TTC549 (cell line): ENCODE results near the gene ZNF571.
A peak's percentile ranks its signal among the peaks of the same experiment; 100 is the strongest.

Experiments used
- FAIRE-seq: peaks from 2 replicates; lab custom pipeline; 2012; peaks lifted over from hg19 to GRCh38; lab: Jason Lieb, UNC

The ZNF571 gene

GRCh38 chr19:37594304-37594981 is at the start of gene ZNF571, which contains the start of gene ZNF540:
ZNF571 (minus strand) TSS chr19:37594792; CDS start chr19:37586676, 8,116 bp downstream.
ZNF540 (plus strand) TSS chr19:37594876; CDS start chr19:37598448, 3,572 bp downstream.
- peak; percentile 85 for FAIRE-seq

GRCh38 chr19:37635076-37636056 is 40.8 kb upstream of the ZNF571 start:
- FAIRE-seq, result no peak

DNA sequence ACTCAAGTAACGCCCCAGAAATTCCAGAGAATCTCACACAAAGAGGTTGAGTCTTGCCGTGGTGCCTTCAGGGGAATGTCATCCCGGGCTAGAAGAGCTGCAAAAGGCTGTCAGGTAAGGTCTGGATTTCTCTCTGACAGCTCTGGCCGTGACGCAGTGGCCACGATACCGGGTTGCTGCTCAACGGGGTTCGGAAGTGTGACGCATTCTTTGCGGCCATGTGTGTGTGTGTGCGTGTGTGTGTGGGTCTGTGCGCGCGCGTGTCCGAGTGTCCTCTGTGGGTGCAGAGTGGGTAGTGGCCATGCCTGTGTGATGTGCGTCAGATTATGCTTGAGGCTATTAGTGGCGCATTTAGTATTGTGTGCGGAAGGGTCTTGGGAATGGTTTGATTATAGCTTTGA is 390 bp upstream of the ZNF571 start:
- no peak for FAIRE-seq

DNA sequence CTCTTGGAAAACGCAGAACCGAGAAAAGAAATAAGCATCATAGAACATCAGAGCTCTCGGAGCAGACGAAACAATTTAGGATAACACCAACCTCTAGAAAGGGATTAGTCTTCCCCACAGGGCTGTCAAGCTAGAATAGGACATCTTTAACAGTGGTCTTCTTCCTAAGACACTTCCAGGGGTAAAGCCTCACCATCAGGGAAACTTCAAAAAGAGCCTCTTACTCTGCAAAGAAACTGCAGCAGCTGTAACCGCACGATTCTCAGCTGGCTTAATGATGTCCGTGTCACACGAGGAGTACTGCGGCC is 642 bp downstream of the ZNF571 start:
- no peak for FAIRE-seq

GRCh38 chr19:37583340-37583739 is 11.3 kb downstream of the ZNF571 start:
- no peak for FAIRE-seq

DNA sequence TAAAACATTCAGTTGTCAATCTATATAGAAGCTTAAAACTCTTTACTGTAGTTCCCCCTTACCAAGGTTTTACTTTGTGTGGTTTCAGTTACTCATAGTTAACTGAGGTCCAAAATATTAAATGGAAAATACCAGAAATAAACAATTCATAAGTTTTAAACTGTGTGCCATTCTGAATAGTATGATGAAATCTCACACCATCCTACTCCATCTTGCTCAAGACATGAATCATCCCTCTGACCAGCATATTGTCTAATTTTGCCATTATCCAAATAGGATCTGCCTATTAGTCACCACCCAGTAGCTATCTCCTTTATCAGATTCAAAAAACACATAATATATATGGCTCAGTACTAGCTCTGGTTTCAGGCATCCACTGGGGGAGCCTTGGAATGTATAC is 22.4 kb downstream of the ZNF571 start:
- FAIRE-seq, result no peak

GRCh38 chr19:37565370-37565669 is 29.3 kb downstream of the ZNF571 start:
- FAIRE-seq, result no peak

DNA sequence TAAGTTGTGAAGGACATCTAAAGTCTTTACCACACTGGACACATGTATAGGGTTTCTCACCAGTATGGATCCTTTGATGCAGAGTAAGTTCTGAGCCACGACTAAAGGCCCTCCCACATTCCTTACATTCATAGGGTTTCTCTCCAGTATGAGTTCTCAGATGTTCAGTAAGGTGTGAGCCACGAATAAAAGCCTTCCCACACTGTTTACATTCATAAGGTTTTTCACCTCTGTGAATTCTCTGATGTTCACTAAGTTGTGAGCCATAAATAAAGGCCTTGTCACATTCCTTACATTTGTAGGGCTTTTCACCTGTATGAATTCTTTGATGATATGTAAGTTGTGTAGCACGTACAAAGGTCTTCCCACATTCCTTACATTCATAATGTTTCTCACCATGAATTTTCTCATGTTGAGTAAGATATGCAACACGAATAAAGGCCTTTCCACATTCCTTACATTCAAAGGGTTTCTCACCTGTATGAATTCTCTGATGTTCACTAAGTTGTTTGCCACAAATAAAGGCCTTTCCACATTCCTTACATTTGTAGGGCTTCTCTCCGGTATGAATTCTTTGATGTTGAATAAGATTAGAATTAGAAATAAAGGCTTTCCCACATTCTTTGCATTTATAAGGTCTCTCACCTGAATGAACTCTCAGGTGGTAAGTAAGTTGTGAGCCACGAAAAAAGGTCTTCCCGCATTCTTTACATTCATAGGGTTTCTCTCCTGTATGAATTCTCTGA is 29.8 kb downstream of the ZNF571 start:
- no peak for FAIRE-seq

- FAIRE-seq, result no peak
Observed at GRCh38 chr19:37563518-37563917, 31.1 kb downstream of the ZNF571 start.

- FAIRE-seq, result no peak
Observed at GRCh38 chr19:37551129-37551993, 43.2 kb downstream of the ZNF571 start.

- FAIRE-seq, result no peak
Observed at GRCh38 chr19:37537391-37537947, 57.1 kb downstream of the ZNF571 start.

- FAIRE-seq, result no peak
Observed at GRCh38 chr19:37519890-37520289, 74.7 kb downstream of the ZNF571 start.
